IPS DF 4.7 (cell line): Measurements from ENCODE around the gene PCCA.
"Not testable (repeated sequence)": the region's sequence is repeated elsewhere in the genome, so short reads cannot be mapped to it uniquely, and the experiment has no call there.

Experiments used
- DNase-seq: peaks from one replicate; pipeline ENCODE4 v3.0.0-alpha.2; 2013; ENCODE audit warnings: low spot score; ENCODE audit errors: extremely low read depth

PCCA gene, protein sequence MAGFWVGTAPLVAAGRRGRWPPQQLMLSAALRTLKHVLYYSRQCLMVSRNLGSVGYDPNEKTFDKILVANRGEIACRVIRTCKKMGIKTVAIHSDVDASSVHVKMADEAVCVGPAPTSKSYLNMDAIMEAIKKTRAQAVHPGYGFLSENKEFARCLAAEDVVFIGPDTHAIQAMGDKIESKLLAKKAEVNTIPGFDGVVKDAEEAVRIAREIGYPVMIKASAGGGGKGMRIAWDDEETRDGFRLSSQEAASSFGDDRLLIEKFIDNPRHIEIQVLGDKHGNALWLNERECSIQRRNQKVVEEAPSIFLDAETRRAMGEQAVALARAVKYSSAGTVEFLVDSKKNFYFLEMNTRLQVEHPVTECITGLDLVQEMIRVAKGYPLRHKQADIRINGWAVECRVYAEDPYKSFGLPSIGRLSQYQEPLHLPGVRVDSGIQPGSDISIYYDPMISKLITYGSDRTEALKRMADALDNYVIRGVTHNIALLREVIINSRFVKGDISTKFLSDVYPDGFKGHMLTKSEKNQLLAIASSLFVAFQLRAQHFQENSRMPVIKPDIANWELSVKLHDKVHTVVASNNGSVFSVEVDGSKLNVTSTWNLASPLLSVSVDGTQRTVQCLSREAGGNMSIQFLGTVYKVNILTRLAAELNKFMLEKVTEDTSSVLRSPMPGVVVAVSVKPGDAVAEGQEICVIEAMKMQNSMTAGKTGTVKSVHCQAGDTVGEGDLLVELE

DNA sequence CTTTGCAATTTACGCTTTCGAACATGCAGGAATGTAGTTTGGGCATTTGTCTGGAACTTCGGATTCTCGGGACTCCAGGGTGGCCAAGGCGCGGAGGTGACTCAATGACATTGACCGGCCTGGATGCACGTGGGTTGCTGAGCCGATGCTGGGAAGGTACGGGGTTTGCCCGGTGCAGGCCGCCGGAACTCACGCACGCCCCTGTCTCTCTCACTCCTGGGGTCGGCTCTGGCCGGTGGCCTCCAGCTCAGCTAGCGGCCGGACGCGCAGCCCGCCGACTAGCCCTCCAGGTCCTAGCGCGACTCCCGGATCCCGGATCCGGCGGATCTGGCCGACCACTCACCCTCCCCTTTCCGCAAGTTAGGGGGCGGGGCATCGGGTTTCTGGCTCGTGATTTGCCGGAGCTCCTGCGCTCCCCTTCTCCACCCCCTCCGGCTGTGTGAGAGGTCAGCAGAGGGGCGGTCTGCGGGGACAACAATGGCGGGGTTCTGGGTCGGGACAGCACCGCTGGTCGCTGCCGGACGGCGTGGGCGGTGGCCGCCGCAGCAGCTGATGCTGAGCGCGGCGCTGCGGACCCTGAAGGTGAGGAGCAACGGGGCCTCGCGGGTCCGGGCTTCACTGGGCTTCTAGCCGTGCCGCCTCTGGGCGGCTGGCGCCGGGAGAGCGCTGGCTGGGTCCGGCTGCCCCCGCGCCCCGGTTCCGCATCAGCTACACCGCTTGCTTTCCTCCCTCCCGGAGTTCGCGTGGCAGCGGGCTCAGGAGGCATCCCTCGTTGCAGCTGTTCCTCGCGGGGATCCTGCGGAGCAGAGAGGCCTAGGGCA is at the start of gene PCCA:
PCCA (plus strand) TSS at position 450 of the 821 bp plus-strand sequence; CDS start at position 478, 28 bp downstream.
- peak; percentile 89 for DNase-seq

DNA sequence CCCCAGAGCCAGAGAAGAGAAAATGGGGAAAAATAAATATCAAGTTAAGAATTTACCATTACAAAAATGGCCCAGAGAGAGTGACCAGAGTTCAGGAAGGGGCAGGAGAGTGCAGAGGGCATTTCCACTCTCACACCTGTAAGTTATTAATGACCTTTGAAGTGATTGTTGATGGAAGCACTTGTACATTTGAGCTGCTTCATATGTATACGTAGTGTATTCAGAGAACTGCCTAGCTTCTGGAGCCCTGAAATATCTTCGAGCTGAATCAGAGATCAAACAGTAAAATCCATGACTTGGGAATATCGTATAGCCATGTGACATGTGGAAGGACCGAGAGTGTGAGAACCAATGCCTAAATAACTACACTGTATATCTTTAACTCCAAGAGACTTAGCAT is 49.2 kb upstream of the PCCA start:
- DNase-seq = no peak

DNA sequence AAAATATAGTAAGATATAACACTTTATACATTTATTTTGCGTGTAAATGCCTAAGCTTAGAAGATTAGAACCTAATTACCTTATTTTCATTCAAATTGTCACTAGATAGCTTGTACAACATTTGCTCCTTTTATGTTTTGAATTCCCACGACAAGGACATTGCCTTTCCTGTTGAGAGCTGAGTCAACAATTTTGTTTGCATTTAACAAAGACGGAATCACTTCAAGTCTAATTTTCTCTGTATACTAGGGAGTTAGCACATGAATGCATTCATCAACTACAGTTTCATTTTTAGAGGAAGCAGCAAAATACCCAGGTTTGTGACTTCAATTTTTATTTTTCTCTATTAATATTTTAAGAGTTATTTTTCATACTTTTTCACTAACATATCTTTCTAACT is 48.7 kb upstream of the PCCA start:
- DNase-seq = no peak

DNA sequence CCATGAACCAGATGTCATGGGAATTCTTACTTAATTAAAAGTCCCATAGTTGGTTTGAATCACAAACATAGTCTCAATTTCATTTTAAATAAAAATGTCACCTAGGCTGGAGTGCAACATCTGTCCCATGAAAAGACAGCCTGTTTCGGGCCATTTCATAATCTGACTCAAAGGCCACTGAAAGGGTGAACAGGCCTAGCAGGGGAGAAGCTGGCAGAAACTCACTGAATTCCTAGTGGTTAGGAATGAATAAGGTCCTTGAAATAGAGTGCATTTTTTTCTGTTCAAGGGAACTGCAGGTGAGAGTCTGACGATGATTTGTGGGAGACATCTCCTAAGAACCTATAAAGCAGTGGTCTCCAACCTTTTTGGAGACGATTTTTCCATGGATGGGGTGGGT is 44.0 kb upstream of the PCCA start:
- no peak for DNase-seq

DNA sequence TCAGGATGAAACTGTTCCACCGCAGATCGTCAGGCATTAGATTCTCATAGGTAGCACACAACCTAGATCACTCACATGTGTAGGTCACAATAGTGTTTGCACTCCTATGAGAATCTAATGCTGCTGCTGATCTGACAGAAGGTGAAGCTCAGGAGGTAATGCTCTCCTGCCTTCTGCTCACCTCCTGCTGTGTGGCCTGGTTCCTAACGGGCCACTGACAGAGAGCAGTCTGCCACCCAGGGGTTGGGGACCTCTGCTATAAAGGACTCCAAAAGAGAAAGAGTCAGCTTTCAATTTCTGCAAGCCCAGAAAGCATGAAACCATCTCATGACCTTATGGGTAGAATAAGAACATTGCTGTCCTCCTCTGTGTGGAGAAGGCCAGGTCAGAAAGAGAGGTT is 43.5 kb upstream of the PCCA start:
- DNase-seq = no peak

DNA sequence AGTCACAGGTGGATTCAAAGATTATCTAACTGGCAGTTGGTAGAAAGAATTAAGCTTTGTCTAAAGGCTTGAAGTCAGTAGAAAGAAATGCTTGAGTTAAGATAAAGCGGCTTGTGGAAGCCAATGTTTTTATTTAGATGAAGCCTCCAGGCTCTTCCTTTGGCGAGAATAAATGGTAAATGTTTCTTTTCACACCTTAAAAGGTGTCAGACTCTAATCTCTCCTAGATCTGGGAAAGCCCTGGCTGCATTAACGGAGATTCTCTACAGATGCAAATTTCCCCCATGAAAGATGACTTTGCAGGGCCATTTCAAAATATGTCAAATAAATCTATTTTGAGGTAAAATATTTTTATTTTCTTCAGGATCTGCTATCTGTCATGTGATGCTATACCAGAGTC is 37.8 kb upstream of the PCCA start:
- DNase-seq = no peak

DNA sequence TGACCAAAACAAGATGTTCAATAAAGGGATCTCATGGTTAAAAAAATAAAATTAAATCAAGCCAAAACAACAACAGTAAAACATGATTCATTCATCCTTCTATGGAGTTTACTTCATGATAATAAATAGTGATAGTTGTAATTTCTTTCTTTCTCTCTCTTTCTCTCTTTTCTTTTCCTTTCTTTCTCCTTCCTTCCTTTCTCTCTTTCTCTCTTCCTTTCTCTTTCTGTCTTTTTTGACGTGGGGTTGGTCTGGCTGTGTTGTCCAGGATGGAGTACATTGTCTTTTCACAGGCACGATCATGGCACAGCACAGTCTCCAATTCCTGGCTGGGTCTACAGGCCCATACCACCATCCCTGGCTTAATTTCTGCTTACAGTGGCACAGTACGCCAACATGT is 29.1 kb upstream of the PCCA start:
- no peak for DNase-seq

DNA sequence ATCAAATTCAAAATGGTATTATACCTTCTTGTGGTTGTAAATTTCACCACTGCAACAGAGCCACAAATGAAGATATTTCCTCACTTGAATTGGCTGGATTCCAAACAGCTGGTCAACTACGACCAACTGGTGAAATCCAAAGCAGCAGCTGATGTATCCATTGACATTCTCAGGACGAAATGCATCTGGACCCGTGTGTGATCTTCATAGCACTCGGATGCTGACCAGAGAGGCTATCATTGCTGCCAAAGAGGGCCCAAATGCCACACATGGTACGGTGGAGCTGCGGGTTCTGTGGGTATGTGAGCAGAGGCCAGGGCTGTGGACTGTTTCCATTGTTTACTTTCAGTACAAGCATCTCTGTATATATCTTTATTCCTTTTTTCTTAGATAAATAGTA is 25.6 kb upstream of the PCCA start:
- DNase-seq = no peak

DNA sequence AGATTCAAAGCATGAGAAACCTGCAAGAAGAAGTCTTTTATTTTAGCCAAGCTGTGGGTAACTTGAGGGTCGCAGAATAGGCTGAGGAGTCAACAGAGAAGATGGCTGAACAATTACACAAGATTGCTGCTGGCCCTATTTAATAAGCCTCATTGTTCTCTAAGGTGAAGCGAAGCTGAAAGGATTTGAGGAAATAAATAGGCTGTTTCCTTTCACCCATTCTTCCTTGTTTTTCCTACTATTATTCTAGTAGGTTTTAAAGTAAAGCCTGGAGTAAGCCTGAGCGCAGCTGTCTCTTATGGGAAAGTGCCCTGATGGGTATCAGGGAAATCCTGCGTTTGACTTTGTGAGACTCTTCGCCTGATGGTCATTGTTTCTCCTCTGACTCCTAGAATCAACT is 25.0 kb upstream of the PCCA start:
- no peak for DNase-seq

DNA sequence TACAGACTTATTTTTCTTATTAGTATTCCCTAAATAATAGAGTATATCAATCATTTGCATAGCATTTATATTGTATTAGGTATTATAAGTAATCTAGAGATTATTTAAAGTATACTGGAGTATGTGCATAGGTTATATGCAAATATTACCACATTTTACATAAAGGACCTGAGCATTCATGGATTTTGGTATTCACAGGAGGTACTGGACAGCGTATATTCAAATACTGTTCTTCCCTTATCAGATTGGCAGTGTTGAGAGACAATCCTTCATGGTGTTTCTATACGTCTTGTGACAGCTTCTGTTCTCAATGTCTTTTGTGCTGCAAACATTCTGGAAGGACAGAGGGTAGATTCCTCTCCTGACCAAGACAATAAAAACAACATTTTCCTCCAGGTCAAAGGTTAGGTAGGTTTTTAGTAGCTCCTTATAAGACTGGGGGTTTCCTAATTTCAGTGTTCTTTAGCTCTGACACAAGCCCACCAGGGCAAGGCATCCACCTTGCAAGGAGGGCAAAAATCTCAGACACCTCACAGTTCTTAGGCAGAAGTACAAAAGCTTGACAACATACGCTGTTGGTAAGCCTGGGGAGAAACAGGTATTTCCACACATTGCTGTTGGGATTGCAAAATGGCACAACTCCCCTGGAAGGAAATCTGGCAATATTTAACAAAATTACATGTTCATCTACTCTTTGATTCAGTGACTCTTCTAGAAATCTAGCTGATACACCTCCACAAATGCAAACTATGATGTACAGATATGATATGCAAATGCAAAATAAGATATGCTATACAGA is 20.6 kb upstream of the PCCA start:
- DNase-seq = no peak

DNA sequence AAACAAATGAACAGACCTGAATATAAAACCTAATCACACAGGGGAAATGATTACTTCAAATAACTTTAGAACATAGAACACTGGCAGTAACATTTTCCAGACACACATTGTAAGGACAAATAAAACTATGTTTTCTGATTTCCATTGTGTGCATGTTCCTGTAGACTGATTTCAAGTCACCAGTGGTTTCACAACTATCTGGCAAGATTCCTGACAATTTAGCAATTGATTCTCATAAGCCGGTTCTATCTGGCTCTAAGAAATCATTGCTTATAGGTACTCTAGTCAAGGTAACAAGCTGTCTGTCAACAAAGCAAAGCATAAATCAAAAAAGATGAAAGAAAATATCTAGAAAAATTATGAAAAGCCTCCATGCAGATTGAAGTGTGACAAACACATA is 19.6 kb upstream of the PCCA start:
- DNase-seq = no peak

DNA sequence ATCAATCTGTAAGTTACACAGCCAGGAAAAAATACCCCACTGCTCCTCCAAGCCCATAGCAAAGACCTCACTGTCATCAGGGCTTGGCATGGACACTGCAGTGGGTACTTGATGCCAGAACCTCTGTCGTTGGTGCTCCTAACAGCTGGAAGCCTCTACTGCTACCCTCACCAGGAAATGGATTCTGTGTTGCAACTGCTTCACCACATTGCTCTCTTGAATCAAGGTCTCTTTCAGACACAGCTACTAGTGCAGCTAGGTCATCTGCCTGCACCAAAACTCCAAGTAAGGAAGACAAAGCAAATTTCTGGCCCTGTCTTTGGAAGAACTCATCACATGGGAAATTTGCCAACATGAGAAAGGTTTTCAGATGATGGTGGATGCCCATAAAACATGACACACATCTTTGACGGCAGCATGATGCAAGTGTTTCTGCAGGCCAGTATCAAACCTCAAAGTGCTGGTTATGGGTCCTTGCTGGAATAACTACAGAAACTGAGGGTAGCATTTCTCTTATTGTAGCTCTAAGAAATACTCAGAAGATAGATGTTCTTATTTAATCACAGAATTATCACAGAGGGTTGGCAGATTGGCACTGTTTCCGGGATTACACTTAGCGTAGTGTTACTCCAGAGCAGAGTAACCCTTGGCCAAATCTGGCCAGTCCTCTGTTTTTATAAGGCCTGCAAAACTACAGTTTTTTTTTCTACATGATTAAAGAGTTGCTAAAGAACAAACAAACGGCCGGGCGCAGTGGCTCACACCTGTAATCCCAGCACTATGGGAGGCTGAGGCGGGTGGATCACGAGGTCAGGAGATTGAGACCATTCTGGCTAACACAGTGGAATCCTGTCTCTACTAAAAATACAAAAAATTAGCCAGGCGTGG is 12.9 kb upstream of the PCCA start:
- DNase-seq = no peak

DNA sequence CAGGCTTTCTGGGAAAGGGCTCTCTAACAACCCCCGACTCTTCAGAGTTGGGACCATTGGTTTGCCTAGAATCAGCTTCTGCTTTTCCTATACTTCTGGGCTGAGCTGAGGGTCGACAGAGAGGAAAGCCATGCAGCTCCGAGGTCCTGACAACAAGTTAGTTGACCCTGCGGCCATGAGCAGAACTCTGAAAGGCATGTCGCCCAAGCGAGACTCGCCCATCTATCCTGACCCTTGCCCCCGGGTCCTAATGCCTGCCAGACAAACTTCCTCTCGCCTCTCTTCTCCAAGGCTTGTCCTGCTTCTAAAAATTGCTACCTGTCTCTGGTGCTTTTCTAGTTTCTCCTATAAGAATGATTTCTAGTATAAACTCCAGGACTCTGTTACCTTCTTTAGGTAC is 9.9 kb upstream of the PCCA start:
- not testable (repeated sequence) for DNase-seq

DNA sequence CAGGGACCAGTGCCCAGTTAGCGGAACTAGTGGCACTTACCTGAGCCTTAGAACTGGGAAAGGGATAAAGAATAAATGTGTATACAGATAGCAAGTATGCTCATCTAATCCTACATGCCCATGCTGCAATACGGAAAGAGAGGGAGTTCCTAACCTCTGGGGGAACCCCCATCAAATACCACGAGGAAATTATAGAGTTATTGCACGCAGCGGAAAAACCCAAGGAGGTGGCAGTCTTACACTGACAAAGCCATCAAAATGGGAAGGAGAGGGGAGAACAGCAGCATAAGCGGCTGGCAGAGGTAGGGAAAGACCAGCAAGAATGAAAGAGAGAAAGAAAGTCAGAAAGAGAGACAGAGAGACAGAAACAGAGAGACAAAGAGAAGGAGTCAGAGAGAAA is 5.5 kb upstream of the PCCA start:
- not testable (repeated sequence) for DNase-seq

DNA sequence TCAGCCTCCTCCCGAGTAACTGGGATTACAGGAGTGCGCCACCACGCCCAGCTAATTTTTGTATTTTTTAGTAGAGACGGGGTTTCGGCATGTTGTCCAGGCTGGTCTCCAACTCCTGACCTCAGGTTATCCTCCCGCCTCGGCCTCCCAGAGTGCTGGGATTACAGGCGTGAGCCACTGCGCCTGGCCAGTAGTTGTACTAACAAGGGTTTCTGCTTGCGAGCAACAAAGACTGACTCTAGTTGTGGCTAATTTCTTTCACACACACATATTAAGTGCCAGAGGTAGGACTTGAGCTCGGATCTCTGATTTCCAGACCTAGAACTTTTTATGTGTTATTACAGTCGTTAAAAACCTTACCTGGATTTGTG is 635 bp upstream of the PCCA start:
- DNase-seq = no peak

DNA sequence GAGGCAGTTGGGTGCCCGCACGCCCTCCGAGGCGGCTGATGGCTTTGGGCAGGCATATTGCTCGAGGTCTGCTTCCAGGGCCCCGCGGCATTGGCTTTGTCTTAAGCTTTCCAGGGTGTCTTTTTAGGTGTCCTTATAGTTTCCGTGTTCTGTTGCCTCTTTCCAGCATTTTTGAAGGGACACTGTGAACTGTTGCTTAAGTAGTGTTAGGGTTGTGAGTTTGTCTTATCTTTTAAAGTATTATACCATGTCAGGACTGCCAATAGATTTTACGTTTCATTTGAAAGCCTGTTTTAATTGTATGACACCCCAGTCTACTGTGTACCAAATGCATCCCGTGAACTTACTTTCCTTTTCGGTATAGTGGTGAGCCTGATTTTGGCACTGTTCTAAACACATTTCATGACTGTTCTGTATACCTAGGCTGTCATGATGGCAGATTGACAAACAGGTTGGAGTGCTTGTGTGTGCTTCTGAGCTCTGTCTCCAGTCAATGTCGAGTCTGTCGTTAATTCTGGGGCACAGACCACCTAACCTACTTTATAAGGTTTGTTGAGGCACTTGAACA is 656 bp downstream of the PCCA start:
- no peak for DNase-seq

DNA sequence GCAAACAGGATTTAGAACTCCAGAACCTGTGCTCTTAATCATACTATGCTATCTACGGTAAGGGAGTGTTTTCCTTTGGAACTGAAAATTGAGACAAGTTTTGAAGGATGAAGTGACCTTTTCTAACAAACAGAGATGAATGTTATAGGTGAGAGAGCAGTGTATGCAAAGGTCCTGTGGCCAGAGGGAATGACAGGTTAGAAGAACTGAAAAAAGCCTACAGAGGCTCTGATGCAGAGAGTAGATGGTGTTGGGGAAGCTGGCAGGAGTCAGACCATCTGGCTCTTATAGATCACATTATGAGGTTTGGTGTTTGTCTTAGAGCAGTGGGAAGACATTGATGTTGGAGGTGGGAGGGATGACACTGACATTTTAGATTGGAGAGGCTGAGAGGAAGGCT is 2.0 kb downstream of the PCCA start:
- no peak for DNase-seq

DNA sequence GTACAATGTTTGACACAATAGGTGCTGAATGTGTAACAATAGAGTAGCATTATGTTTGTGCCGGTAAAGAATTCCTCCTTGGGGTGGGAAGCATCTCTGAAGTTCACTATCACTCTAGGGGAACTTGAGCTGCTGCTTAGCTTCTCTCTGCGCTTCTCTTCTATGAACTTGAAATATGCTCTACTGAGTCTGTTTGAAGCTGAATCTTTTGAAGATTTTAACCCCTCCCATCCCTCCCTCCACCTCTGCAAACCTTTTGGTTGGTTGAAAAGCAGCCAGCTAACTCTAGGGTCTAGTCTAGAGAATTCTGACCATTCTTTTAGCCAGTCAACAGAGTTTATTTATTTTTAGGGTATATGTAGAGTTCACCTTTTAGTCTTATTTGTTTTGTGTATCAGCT is 2.5 kb downstream of the PCCA start:
- no peak for DNase-seq

DNA sequence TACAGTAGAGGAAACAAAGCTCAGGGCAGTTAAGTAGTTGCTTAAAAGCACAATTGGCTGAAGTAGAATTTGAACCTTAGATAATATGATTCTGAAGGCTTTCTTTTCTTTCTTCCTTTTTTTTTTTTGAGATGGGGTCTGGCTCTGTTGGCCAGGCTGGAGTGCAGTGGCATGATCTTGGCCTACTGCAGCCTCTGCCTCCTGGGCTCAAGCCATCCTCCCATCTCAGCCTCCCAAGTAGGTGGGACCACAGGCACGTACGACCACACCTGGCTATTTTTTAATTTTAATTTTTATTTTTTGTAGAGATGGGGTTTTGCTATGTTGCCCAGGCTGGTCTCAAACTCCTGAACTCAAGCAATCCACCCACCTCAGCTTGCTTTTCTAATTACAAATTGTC is 3.4 kb downstream of the PCCA start:
- not testable (repeated sequence) for DNase-seq

DNA sequence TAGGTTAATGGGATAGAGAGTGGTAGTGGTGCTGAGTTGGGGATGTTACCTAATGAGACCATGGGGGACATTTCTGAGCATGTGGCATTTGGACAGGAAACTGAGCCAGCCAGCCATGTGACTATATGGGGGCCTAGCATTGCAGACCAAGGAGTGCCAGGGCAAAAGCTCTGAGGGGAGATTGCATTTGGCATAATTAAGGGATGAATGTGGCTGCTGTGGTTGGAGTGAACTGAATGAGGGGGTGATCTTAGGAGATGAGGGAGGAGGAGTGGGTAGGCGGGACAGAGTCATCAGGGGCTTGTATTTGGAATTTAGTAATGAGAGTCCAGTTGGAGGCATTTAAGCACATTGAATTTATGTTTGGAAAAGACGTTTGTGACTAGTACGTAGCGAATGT is 6.6 kb downstream of the PCCA start:
- DNase-seq = no peak
